ENCODE measurements around the gene TRAPPC6A. TPM values are rescaled to one million over a fixed set of nuclear protein-coding genes. Genes with fewer than 3 reads are reported as not detected.
A peak's percentile ranks its signal among the peaks of the same experiment; 100 is the strongest.

The TRAPPC6A gene
- total RNA-seq, 1 donor from 2014 or later = 86.2 TPM

DNA sequence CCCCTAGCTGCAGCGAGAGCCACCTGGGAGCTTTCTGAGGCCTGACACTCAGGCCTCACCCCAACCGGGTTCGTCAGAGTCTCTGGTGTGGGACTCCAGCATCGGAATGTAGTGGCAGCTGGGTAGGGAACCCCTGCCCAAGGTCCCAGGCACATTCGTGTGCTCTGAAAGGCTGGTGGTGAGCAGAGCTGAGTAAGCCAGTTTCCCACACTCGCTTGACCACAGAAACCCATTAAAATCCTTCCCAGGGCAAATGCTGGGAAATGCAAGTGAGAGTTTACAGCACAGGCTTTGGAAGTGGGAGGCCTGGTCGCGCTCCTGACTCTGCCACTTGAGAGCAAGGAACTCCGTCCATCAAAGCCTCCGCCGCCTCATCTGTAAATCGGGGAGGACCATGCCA is 4.2 kb downstream of the TRAPPC6A start:
- TF ChIP-seq, protein P1, sequence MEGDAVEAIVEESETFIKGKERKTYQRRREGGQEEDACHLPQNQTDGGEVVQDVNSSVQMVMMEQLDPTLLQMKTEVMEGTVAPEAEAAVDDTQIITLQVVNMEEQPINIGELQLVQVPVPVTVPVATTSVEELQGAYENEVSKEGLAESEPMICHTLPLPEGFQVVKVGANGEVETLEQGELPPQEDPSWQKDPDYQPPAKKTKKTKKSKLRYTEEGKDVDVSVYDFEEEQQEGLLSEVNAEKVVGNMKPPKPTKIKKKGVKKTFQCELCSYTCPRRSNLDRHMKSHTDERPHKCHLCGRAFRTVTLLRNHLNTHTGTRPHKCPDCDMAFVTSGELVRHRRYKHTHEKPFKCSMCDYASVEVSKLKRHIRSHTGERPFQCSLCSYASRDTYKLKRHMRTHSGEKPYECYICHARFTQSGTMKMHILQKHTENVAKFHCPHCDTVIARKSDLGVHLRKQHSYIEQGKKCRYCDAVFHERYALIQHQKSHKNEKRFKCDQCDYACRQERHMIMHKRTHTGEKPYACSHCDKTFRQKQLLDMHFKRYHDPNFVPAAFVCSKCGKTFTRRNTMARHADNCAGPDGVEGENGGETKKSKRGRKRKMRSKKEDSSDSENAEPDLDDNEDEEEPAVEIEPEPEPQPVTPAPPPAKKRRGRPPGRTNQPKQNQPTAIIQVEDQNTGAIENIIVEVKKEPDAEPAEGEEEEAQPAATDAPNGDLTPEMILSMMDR (IDR thresholded peaks at IDR 0.05; ENCODE audit: unreplicated experiment) = no peak
- Mint-ChIP-seq H3K4me3 (ENCODE audit: unreplicated experiment) (no peak overlapping the region), H3K27ac (ENCODE audit: unreplicated experiment) (peak overlapping the region; percentile 74), H3K27me3 (ENCODE audit: unreplicated experiment) (peaks cover 10% of the 10 kb centered on the region), H3K36me3 (ENCODE audit: low read depth, unreplicated experiment) (peaks cover 12% of the 10 kb centered on the region), H3K9me3 (ENCODE audit: unreplicated experiment) (no peaks in the 10 kb centered on the region), H3K4me1 (ENCODE audit: unreplicated experiment) (peaks cover 61% of the 10 kb centered on the region)
- DNase-seq (ENCODE audit: low spot score) = no peak

DNA sequence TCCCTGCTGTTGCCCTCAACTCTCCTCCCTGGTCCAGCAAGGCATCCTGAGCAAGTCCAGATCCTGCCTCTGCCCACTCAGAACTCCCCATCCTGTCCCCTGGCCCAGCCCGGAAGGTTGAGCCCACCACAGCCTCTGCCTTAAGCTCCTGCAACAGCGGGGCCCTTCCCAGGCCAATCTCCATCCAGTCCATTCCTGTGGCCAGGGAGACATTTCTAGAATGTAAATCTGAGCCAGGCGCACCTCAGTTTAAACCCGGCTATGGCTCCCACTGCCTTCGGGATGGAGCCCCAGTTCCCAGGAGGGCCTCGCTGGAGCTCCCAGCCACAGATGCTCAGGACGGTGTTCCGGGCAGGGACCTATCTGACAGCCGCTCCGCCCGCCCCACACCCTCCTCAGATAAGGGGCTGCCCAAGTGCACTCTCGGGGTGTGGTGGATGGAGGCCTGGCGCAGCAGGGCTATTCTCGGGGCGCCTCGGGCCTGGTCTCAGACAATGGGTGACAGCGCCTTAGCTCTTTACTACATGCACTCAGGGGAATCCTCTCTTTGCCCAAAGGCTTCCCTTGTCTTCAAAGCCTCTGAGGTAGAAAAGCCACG is 5.3 kb downstream of the TRAPPC6A start:
- no peaks in the 10 kb centered on the region for H3K9me3 Mint-ChIP-seq (ENCODE audit: unreplicated experiment)
- H3K27me3 Mint-ChIP-seq (ENCODE audit: unreplicated experiment) = peaks cover 6% of the 10 kb centered on the region
- peaks cover 61% of the 10 kb centered on the region for H3K4me1 Mint-ChIP-seq (ENCODE audit: unreplicated experiment)
- peak overlapping the region; percentile 87 for H3K27ac Mint-ChIP-seq (ENCODE audit: unreplicated experiment)
- no peak overlapping the region for H3K4me3 Mint-ChIP-seq (ENCODE audit: unreplicated experiment)
- H3K36me3 Mint-ChIP-seq (ENCODE audit: low read depth, unreplicated experiment) = peaks cover 8% of the 10 kb centered on the region
- DNase-seq (ENCODE audit: low spot score) = no peak
- TF ChIP-seq, protein P1 (IDR thresholded peaks at IDR 0.05; ENCODE audit: unreplicated experiment) = no peak

DNA sequence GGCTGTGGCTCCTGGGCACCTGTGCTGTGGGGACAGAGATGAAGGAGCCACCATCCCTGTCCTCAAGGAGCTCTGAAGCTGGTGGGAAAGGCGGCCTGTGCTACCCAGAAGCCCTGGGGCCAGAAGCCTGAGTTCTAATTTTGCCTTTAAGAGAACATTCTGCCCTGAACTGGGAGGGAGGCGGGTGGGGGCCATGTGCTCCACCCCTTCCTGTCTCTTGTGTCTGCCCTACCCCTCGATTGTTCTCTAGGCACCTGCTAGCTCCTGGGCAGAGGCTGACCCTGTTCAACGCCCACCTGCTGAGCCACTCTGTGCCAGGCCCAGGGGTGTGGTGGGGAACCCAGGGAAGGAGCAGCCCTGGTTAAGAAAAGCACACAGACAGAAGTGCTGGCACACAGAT is 5.9 kb downstream of the TRAPPC6A start:
- H3K27ac Mint-ChIP-seq (ENCODE audit: unreplicated experiment) = peak overlapping the region; percentile 87
- peaks cover 7% of the 10 kb centered on the region for H3K27me3 Mint-ChIP-seq (ENCODE audit: unreplicated experiment)
- H3K4me3 Mint-ChIP-seq (ENCODE audit: unreplicated experiment) = no peak overlapping the region
- no peak for DNase-seq (ENCODE audit: low spot score)
- peaks cover 9% of the 10 kb centered on the region for H3K36me3 Mint-ChIP-seq (ENCODE audit: low read depth, unreplicated experiment)
- TF ChIP-seq, protein P1 (IDR thresholded peaks at IDR 0.05; ENCODE audit: unreplicated experiment) = no peak
- no peaks in the 10 kb centered on the region for H3K9me3 Mint-ChIP-seq (ENCODE audit: unreplicated experiment)
- peaks cover 58% of the 10 kb centered on the region for H3K4me1 Mint-ChIP-seq (ENCODE audit: unreplicated experiment)

DNA sequence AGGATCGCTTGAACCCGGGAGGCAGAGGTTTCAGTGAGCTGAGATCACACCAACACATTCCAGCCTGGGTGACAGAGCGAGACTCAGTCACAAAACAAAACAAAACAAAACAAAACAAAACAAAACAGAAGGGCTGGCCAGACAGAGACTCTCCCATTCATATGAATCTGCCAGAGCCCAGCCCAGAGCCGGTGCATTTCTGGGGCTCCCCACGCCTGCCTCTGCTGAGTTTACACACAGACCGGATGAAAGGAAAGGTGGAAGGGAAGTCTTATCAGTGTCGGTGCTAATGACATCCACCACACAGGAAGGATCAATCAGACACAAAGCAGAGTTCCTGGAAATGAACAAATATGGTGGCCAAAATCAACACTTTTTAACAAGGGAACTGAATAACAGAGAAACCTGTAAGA is 6.8 kb downstream of the TRAPPC6A start:
- TF ChIP-seq, protein P1 (IDR thresholded peaks at IDR 0.05; ENCODE audit: unreplicated experiment) = no peak
- H3K27ac Mint-ChIP-seq (ENCODE audit: unreplicated experiment) = peak overlapping the region; percentile 99
- no peaks in the 10 kb centered on the region for H3K9me3 Mint-ChIP-seq (ENCODE audit: unreplicated experiment)
- H3K4me3 Mint-ChIP-seq (ENCODE audit: unreplicated experiment) = peak overlapping the region; percentile 69
- H3K27me3 Mint-ChIP-seq (ENCODE audit: unreplicated experiment) = peaks cover 11% of the 10 kb centered on the region
- peaks cover 64% of the 10 kb centered on the region for H3K4me1 Mint-ChIP-seq (ENCODE audit: unreplicated experiment)
- peak; percentile 59 for DNase-seq (ENCODE audit: low spot score)
- peaks cover 12% of the 10 kb centered on the region for H3K36me3 Mint-ChIP-seq (ENCODE audit: low read depth, unreplicated experiment)
